Osteocyte (in vitro differentiated cells): ENCODE results near the gene PPP1R18. TPM values are rescaled to one million over a fixed set of nuclear protein-coding genes. Genes with fewer than 3 reads are reported as not detected.

Source experiments
- DNase-seq: peaks from one replicate; pipeline ENCODE4 v3.0.0; 2021; ENCODE audit warnings: mixed read lengths; ENCODE audit not compliant: unreplicated experiment; ENCODE audit errors: extremely low spot score
- H3K27ac Mint-ChIP-seq: one replicate; pipeline ENCODE4 v1.8.0; 2021; ENCODE audit warnings: mild to moderate bottlenecking, mixed read lengths; ENCODE audit not compliant: unreplicated experiment
- H3K27me3 Mint-ChIP-seq: one replicate; pipeline ENCODE4 v1.8.0; 2021; ENCODE audit warnings: mixed read lengths; ENCODE audit not compliant: unreplicated experiment
- H3K36me3 Mint-ChIP-seq: one replicate; pipeline ENCODE4 v1.8.0; 2021; ENCODE audit warnings: mixed read lengths; ENCODE audit not compliant: unreplicated experiment
- H3K4me1 Mint-ChIP-seq: one replicate; pipeline ENCODE4 v1.8.0; 2021; ENCODE audit warnings: mixed read lengths; ENCODE audit not compliant: unreplicated experiment
- H3K4me3 Mint-ChIP-seq: one replicate; pipeline ENCODE4 v1.8.0; 2021; ENCODE audit warnings: mild to moderate bottlenecking, moderate library complexity, mixed read lengths; ENCODE audit not compliant: unreplicated experiment
- H3K9me3 Mint-ChIP-seq: one replicate; pipeline ENCODE4 v1.8.0; 2021; ENCODE audit warnings: mixed read lengths; ENCODE audit not compliant: unreplicated experiment
- CTCF ChIP-seq: fragments of 200-600 bp; sonication (generic); IDR thresholded peaks from 2 replicates; pipeline ENCODE4 v1.5.0; 2021; ENCODE audit warnings: antibody characterized with exemption, mild to moderate bottlenecking, moderate library complexity
- long read RNA-seq: library from polyadenylated mRNA; unstranded; transcript quantifications from one replicate; pipeline ENCODE4 v2.0.0, GENCODE V29; 2021
- total RNA-seq: library from RNA; stranded (reverse); gene quantifications from 2 replicates; pipeline ENCODE4 v1.2.1, GENCODE V29; 2021

The PPP1R18 gene
- total RNA-seq: 134 and 135 TPM in 2 replicates
- long read RNA-seq, partial matches to known transcripts: 1 of 7 reads
- long read RNA-seq, other reads (novel, unspliced or antisense): 1 of 7 reads

- H3K9me3 Mint-ChIP-seq: no peaks in the 10 kb centered on the region
- H3K27me3 Mint-ChIP-seq: no peaks in the 10 kb centered on the region
- H3K36me3 Mint-ChIP-seq: peaks cover 24% of the 10 kb centered on the region
- no peak for TF ChIP-seq CTCF
- peaks cover 68% of the 10 kb centered on the region for H3K4me1 Mint-ChIP-seq
- DNase-seq: no peak
- H3K27ac Mint-ChIP-seq: peak within 1 kb of the TSS; percentile 97
- peak within 1 kb of the TSS; percentile 89 for H3K4me3 Mint-ChIP-seq
Measured at GRCh38 chr6:30686009-30686907, at the start of gene PPP1R18. Gene PPP1R18, minus strand, starts transcription at chr6:30686645. Its CDS starts 627 bp downstream, at chr6:30686018.

GRCh38 chr6:30735668-30736314, 49.3 kb upstream of the PPP1R18 start:
- H3K9me3 Mint-ChIP-seq: no peaks in the 10 kb centered on the region
- H3K4me1 Mint-ChIP-seq: peaks cover 18% of the 10 kb centered on the region
- no peak overlapping the region for H3K4me3 Mint-ChIP-seq
- no peak for DNase-seq
- no peak overlapping the region for H3K27ac Mint-ChIP-seq
- H3K27me3 Mint-ChIP-seq: no peaks in the 10 kb centered on the region
- peaks cover 46% of the 10 kb centered on the region for H3K36me3 Mint-ChIP-seq
- no peak for TF ChIP-seq CTCF

GRCh38 chr6:30732237-30732943, 45.9 kb upstream of the PPP1R18 start:
- no peak for DNase-seq
- no peak overlapping the region for H3K4me3 Mint-ChIP-seq
- peak overlapping the region; percentile 37 for H3K27ac Mint-ChIP-seq
- H3K9me3 Mint-ChIP-seq: no peaks in the 10 kb centered on the region
- no peaks in the 10 kb centered on the region for H3K27me3 Mint-ChIP-seq
- peaks cover 5% of the 10 kb centered on the region for H3K4me1 Mint-ChIP-seq
- no peak for TF ChIP-seq CTCF
- H3K36me3 Mint-ChIP-seq: peaks cover 32% of the 10 kb centered on the region

- no peaks in the 10 kb centered on the region for H3K27me3 Mint-ChIP-seq
- DNase-seq: no peak
- peaks cover 7% of the 10 kb centered on the region for H3K4me1 Mint-ChIP-seq
- TF ChIP-seq CTCF: peak; percentile 57
- peak overlapping the region; percentile 35 for H3K27ac Mint-ChIP-seq
- H3K9me3 Mint-ChIP-seq: no peaks in the 10 kb centered on the region
- peaks cover 22% of the 10 kb centered on the region for H3K36me3 Mint-ChIP-seq
- H3K4me3 Mint-ChIP-seq: no peak overlapping the region
Measured at GRCh38 chr6:30730601-30731435, 44.4 kb upstream of the PPP1R18 start.
